WTC11 (cell line): Measurements from ENCODE around the gene CDX1.

Experiments
- CBFB ChIP-seq: sonication (generic); formaldehyde crosslinking; IDR thresholded peaks from 2 replicates; pipeline ENCODE4 v1.8.1; 2022; ENCODE audit warnings: mild to moderate bottlenecking, low read depth, missing genetic modification reagents
- MXD4 ChIP-seq: fragments of 250-450 bp; sonication (Bioruptor Pico); IDR thresholded peaks from 2 replicates; pipeline ENCODE4 v1.8.0; 2021; ENCODE audit warnings: mild to moderate bottlenecking, moderate library complexity, borderline replicate concordance
- TF ChIP-seq, protein P1 (sequence below): sonication (generic); formaldehyde crosslinking; IDR thresholded peaks from 2 replicates; pipeline ENCODE4 v1.8.0; 2022; ENCODE audit warnings: mild to moderate bottlenecking, missing genetic modification reagents
- TF ChIP-seq, protein P2 (sequence below): sonication (generic); formaldehyde crosslinking; IDR thresholded peaks from 2 replicates; pipeline ENCODE4 v1.8.0; 2022; ENCODE audit warnings: mild to moderate bottlenecking, missing genetic modification reagents

DNA sequence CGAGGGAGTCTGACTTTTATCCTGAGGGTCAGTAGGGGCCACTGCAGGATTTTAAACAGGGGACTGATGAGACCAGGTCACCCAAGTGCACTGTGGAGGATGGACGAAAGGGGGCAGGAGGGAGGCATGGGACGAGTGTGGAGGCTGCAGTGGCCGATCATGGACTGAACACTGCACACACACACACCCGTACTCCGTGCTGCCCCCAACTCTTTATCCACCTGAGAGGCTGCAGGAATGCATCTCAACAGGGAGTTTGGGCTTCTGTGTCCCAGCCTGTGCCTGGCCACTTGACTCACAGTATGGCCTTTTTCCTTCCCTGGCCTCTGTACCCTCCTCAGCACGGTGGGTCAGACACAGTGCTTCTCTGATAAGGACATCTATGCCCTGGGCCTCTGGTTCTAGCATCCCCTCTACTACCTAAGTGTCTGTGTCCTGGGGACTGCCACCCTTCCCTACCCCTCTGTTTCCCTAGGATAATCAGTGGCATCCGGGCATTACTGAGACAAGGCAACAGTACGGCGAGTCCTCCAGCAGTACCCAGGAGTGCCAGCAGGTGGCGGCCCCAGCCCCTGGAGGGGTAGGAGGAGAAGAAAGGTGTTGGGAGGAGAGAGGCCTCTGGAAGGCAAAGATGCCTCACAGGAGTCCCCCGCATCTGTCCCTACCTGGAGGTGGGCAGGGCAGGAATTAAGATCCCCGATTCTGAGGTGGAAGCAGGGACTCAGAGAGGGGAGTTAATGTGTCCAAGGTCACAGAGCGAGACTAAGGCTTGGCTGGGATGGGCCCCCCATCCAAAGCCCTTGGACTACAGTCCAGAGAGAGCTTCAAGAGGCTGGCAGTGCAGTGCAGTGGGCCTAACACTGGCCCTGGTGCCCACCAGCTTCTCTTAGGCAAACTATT lies 5.1 kb upstream of the CDX1 start:
- no peak for TF ChIP-seq CBFB
- TF ChIP-seq, protein P1, sequence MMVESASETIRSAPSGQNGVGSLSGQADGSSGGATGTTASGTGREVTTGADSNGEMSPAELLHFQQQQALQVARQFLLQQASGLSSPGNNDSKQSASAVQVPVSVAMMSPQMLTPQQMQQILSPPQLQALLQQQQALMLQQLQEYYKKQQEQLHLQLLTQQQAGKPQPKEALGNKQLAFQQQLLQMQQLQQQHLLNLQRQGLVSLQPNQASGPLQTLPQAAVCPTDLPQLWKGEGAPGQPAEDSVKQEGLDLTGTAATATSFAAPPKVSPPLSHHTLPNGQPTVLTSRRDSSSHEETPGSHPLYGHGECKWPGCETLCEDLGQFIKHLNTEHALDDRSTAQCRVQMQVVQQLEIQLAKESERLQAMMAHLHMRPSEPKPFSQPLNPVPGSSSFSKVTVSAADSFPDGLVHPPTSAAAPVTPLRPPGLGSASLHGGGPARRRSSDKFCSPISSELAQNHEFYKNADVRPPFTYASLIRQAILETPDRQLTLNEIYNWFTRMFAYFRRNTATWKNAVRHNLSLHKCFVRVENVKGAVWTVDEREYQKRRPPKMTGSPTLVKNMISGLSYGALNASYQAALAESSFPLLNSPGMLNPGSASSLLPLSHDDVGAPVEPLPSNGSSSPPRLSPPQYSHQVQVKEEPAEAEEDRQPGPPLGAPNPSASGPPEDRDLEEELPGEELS, result no peak
- TF ChIP-seq, protein P2, sequence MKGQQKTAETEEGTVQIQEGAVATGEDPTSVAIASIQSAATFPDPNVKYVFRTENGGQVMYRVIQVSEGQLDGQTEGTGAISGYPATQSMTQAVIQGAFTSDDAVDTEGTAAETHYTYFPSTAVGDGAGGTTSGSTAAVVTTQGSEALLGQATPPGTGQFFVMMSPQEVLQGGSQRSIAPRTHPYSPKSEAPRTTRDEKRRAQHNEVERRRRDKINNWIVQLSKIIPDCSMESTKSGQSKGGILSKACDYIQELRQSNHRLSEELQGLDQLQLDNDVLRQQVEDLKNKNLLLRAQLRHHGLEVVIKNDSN (CRISPR knock-in tag), result no peak
- no peak for TF ChIP-seq MXD4
